HCT116 (cell line): ENCODE data around the gene PADI4. TPM values are rescaled to one million over a fixed set of nuclear protein-coding genes. Genes with fewer than 3 reads are reported as not detected.
A peak's percentile ranks its signal among the peaks of the same experiment; 100 is the strongest.

Experiments used
- ATAC-seq: fragments of 200-7000 bp; cut with Tn5 transposase; 2 replicates; pipeline ENCODE4 v1.9.1; 2020; ENCODE audit warnings: mild to moderate bottlenecking, moderate library complexity
- BruUV-seq: library from RNA; stranded (reverse); fragments of 400-500 nt; replicated peaks from 2 replicates; lab custom pipeline; 2021; lab: Mats Ljungman, UMichigan
- CTCF ChIA-PET: fragments of 300-600 bp; sonication (Branson Sonifier 250); formaldehyde crosslinking; loops from one replicate; lab custom pipeline; 2021; ENCODE audit warnings: antibody characterized with exemption; lab: Charles Lee
- POLR2A ChIA-PET: fragments of 300-600, 350-600 bp; sonication (Branson Sonifier 250); formaldehyde crosslinking; loops from one replicate; lab custom pipeline; 2021; ENCODE audit warnings: antibody characterized with exemption; lab: Charles Lee
- RAD21 ChIA-PET, 2 experiments: fragments of 300-600 bp; sonication (Branson Sonifier 250); formaldehyde crosslinking; loops; one replicate each; lab custom pipeline; 2023; ENCODE audit warnings: low total read pairs in 2 of 2; ENCODE audit not compliant: uncharacterized antibody in 2 of 2, unreplicated experiment in 2 of 2, low non-redundant PET in 1 of 2; lab: Charles Lee
- DNase-seq: peaks from one replicate; pipeline ENCODE4 v3.0.0-alpha.2; 2010; ENCODE audit warnings: low read depth, low spot score
- H2AFZ ChIP-seq: fragments of 200-600 bp; shearing (Covaris generic), sonication (generic); 2 replicates; pipeline ENCODE4 v1.6.1; 2017; ENCODE audit warnings: low read depth, mixed run types, mixed read lengths, antibody characterized with exemption, low read length; ENCODE audit not compliant: poor library complexity, severe bottlenecking
- H3K27ac ChIP-seq: 2 replicates; pipeline ENCODE4 v1.5.1; 2012; ENCODE audit warnings: low read depth, low read length
- H3K27me3 ChIP-seq: fragments of 200-600 bp; sonication (generic); 2 replicates; pipeline ENCODE4 v1.6.1; 2016; ENCODE audit warnings: mixed run types, low read length, mixed read lengths; ENCODE audit not compliant: insufficient read depth
- H3K36me3 ChIP-seq, 2 experiments: fragments of 200-500 bp in 1 of 2; fragments of 200-600 bp in 1 of 2; sonication (Bioruptor generic) in 1 of 2; sonication (generic) in 1 of 2; 2 replicates each; pipeline versions ENCODE4 v1.5.1 to v1.6.1; 2014 to 2016; ENCODE audit warnings: low read length in 2 of 2, inconsistent platforms in 1 of 2, mixed read lengths in 1 of 2, mixed run types in 1 of 2; ENCODE audit not compliant: insufficient read depth in 2 of 2, control insufficient read depth in 1 of 2
- H3K4me1 ChIP-seq, 2 experiments: fragments of 200-600 bp in 1 of 2; sonication (generic) in 1 of 2; 2 replicates each; pipeline versions ENCODE4 v1.5.1 to v1.6.1; 2012 to 2017; ENCODE audit warnings: low read length in 2 of 2, inconsistent platforms in 1 of 2, mild to moderate bottlenecking in 1 of 2, mixed read lengths in 1 of 2, mixed run types in 1 of 2, moderate library complexity in 1 of 2; ENCODE audit not compliant: insufficient read depth in 2 of 2, control insufficient read depth in 1 of 2
- H3K4me2 ChIP-seq: fragments of 200-600 bp; sonication (generic); 2 replicates; pipeline ENCODE4 v1.6.1; 2017; ENCODE audit warnings: mixed run types, low read length, mixed read lengths
- H3K4me3 ChIP-seq, 2 experiments: fragments of 200-600 bp in 1 of 2; sonication (generic) in 1 of 2; replicated peaks in 1 of 2; 2 replicates each; pipeline ENCODE4 v1.5.1; 2011 to 2016; ENCODE audit warnings: low read length in 2 of 2, control low read depth in 1 of 2, low read depth in 1 of 2, mild to moderate bottlenecking in 1 of 2, mixed read lengths in 1 of 2, mixed run types in 1 of 2
- H3K79me2 ChIP-seq: fragments of 200-600 bp; sonication (generic); 2 replicates; pipeline ENCODE4 v1.6.1; 2017; ENCODE audit warnings: mild to moderate bottlenecking, mixed run types, low read length, moderate library complexity, mixed read lengths; ENCODE audit not compliant: insufficient read depth
- H3K9ac ChIP-seq: fragments of 200-600 bp; sonication (generic); 2 replicates; pipeline ENCODE4 v1.6.1; 2016; ENCODE audit warnings: low read length, mixed read lengths
- H3K9me2 ChIP-seq: fragments of 200-600 bp; sonication (generic), shearing (Covaris generic); 2 replicates; pipeline ENCODE4 v1.6.1; 2017; ENCODE audit warnings: mixed run types, mild to moderate bottlenecking, moderate library complexity; ENCODE audit not compliant: insufficient read depth
- H3K9me3 ChIP-seq, 2 experiments: fragments of 200-500 bp in 1 of 2; fragments of 200-600 bp in 1 of 2; sonication (Bioruptor generic) in 1 of 2; sonication (generic) in 1 of 2; 2 replicates each; pipeline ENCODE4 v1.6.1; 2014 to 2017; ENCODE audit warnings: low read length in 2 of 2, mixed read lengths in 2 of 2, inconsistent platforms in 1 of 2, low read depth in 1 of 2, mild to moderate bottlenecking in 1 of 2, mixed run types in 1 of 2, moderate library complexity in 1 of 2; ENCODE audit not compliant: control insufficient read depth in 1 of 2, insufficient read depth in 1 of 2
- H4K20me1 ChIP-seq: fragments of 200-600 bp; sonication (generic), shearing (Covaris generic); 2 replicates; pipeline ENCODE4 v1.6.1; 2017; ENCODE audit warnings: mixed run types, mild to moderate bottlenecking, moderate library complexity; ENCODE audit not compliant: insufficient read depth
- ATF3 ChIP-seq: IDR thresholded peaks from 2 replicates; pipeline ENCODE4 v1.6.1; 2012
- CBX3 ChIP-seq: IDR thresholded peaks from 2 replicates; pipeline ENCODE4 v1.6.1; 2012; ENCODE audit warnings: low read depth
- CEBPB ChIP-seq: IDR thresholded peaks from 2 replicates; pipeline ENCODE4 v1.6.1; 2012; ENCODE audit warnings: low read depth
- EGR1 ChIP-seq: IDR thresholded peaks from 2 replicates; pipeline ENCODE4 v1.6.1; 2012; ENCODE audit warnings: low read depth
- ELF1 ChIP-seq: IDR thresholded peaks from 2 replicates; pipeline ENCODE4 v1.6.1; 2012; ENCODE audit warnings: low read depth, borderline replicate concordance
- EZH2 ChIP-seq: fragments of 200-600 bp; sonication (generic); IDR thresholded peaks from 2 replicates; pipeline ENCODE4 v1.6.1; 2017; ENCODE audit warnings: antibody characterized with exemption, mixed run types
- EZH2phosphoT487 ChIP-seq: fragments of 200-600 bp; IDR thresholded peaks from 2 replicates; pipeline ENCODE4 v1.6.1; 2018; ENCODE audit warnings: antibody characterized with exemption, borderline replicate concordance
- FOSL1 ChIP-seq: IDR thresholded peaks from 2 replicates; pipeline ENCODE4 v1.6.1; 2012; ENCODE audit warnings: low read depth
- JUND ChIP-seq: IDR thresholded peaks from 2 replicates; pipeline ENCODE4 v1.6.1; 2012
- MAX ChIP-seq: IDR thresholded peaks from 2 replicates; pipeline ENCODE4 v1.6.1; 2012
- POLR2A ChIP-seq: IDR thresholded peaks from 2 replicates; pipeline ENCODE4 v1.7.0; 2011; ENCODE audit warnings: borderline replicate concordance; ENCODE audit not compliant: insufficient read depth, insufficient read length; ENCODE audit errors: extremely low read depth
- POLR2AphosphoS5 ChIP-seq: IDR thresholded peaks from 2 replicates; pipeline ENCODE4 v1.6.1; 2011; ENCODE audit warnings: mild to moderate bottlenecking, low read depth, low read length, moderate library complexity
- RAD21 ChIP-seq: IDR thresholded peaks from 2 replicates; pipeline ENCODE4 v1.6.1; 2012; ENCODE audit warnings: low read depth, mild to moderate bottlenecking
- SIN3A ChIP-seq: IDR thresholded peaks from 2 replicates; pipeline ENCODE4 v1.6.1; 2012; ENCODE audit warnings: low read depth
- SP1 ChIP-seq: IDR thresholded peaks from 2 replicates; pipeline ENCODE4 v1.6.1; 2012; ENCODE audit warnings: low read depth
- SRF ChIP-seq: IDR thresholded peaks from 2 replicates; pipeline ENCODE4 v1.6.1; 2012; ENCODE audit warnings: low read depth
- TCF7L2 ChIP-seq: IDR thresholded peaks from 2 replicates; pipeline ENCODE4 v1.7.0; 2011; ENCODE audit warnings: borderline replicate concordance, inconsistent platforms; ENCODE audit not compliant: insufficient read depth, insufficient read length; ENCODE audit errors: extremely low read depth
- YY1 ChIP-seq: IDR thresholded peaks from 2 replicates; pipeline ENCODE4 v1.6.1; 2011; ENCODE audit warnings: low read length, low read depth, moderate library complexity, mild to moderate bottlenecking; ENCODE audit not compliant: insufficient replicate concordance; ENCODE audit errors: extremely low read depth
- ZBTB33 ChIP-seq: IDR thresholded peaks from 2 replicates; pipeline ENCODE4 v1.6.1; 2011; ENCODE audit warnings: mild to moderate bottlenecking, low read length, moderate library complexity; ENCODE audit not compliant: insufficient replicate concordance; ENCODE audit errors: extremely low read depth
- intact Hi-C: fragments of 100-400 bp; cut with micrococcal nuclease; formaldehyde crosslinking; loops from 2 replicates; pipeline ENCODE4 v1.10.0; 2022
- total RNA-seq: library from RNA; stranded (reverse); gene quantifications from one replicate; pipeline ENCODE4 v1.2.1, GENCODE V29; 2021; ENCODE audit not compliant: unreplicated experiment

Gene PADI4
- total RNA-seq, 1 experiment from 2014 or later, result 0.44 TPM

GRCh38 chr1:17263936-17264335, 44.1 kb upstream of the PADI4 start (continued):
- no peak for TF ChIP-seq SP1
- TF ChIP-seq YY1, result no peak
- TF ChIP-seq TCF7L2, result no peak
- no peak for TF ChIP-seq FOSL1
- TF ChIP-seq CBX3, result no peak
- no peak for TF ChIP-seq EGR1
- TF ChIP-seq EZH2phosphoT487, result no peak
- TF ChIP-seq ELF1, result no peak

- Histone ChIP-seq H3K4me1 (peaks cover 6 to 8% of the 10 kb centered on the region in 2 experiments), H2AFZ (no peak overlapping the region), H3K9me2 (no peaks in the 10 kb centered on the region), H3K4me3 (no peak overlapping the region), H3K9me3 (no peaks in the 10 kb centered on the region), H3K27me3 (0 out of 2 replicates have a peak, but pooled peaks cover 3% of the 10 kb centered on the region), H3K4me2 (no peak overlapping the region), H3K27ac (no peak overlapping the region), H3K9ac (no peak overlapping the region), H3K79me2 (no peaks in the 10 kb centered on the region), H3K36me3 (no peaks in the 10 kb centered on the region), H4K20me1 (no peaks in the 10 kb centered on the region)
- ATAC-seq (no peak), DNase-seq (no peak)
- intact Hi-C loops, result no loop called here
- BruUV-seq, result no TSS peak
- ChIA-PET POLR2A (no interaction called here), RAD21 (no interaction called here), CTCF (interaction anchor here (1.8 kb wide), 1 partner anchor 9 kb away, joined by 6 read pairs; no protein-coding TSS in a partner anchor)
- TF ChIP-seq EZH2 (no peak), RAD21 (no peak)
Measured at GRCh38 chr1:17264470-17264869, 43.5 kb upstream of the PADI4 start.

GRCh38 chr1:17265162-17265561, 42.8 kb upstream of the PADI4 start:
- Histone ChIP-seq H3K9ac (no peak overlapping the region), H3K79me2 (no peaks in the 10 kb centered on the region), H3K27me3 (no peaks in the 10 kb centered on the region), H3K4me2 (no peak overlapping the region), H3K4me3 (no peak overlapping the region), H3K4me1 (peaks cover 0 to under 1% of the 10 kb centered on the region in 2 experiments; a peak in 2 of 4 replicates), H3K27ac (no peak overlapping the region), H3K9me2 (no peaks in the 10 kb centered on the region), H3K9me3 (no peaks in the 10 kb centered on the region), H3K36me3 (no peaks in the 10 kb centered on the region), H4K20me1 (no peaks in the 10 kb centered on the region), H2AFZ (no peak overlapping the region)
- CTCF ChIA-PET, result no interaction called here
- ATAC-seq, result peak; percentile 69
- POLR2A ChIA-PET, result no interaction called here
- TF ChIP-seq JUND (no peak), CBX3 (no peak), ELF1 (no peak), EZH2 (no peak), POLR2AphosphoS5 (no peak), ATF3 (no peak), MAX (no peak), FOSL1 (no peak), YY1 (no peak), ZBTB33 (no peak), EGR1 (no peak), SIN3A (no peak), POLR2A (no peak), SP1 (no peak), SRF (no peak), CEBPB (no peak), TCF7L2 (no peak)
- RAD21 ChIA-PET, result no interaction called here
- DNase-seq, result no peak
- no TSS peak for BruUV-seq
- intact Hi-C loops, result no loop called here
